Limb (tissue), 2 donors: ENCODE results near the gene BLM.

Experiments
- DNase-seq, 2 donors: peaks; one replicate each; pipeline ENCODE4 v3.0.0-alpha.2; 2016; ENCODE audit errors: extremely low spot score in 2 of 2

Gene BLM

GRCh38 chr15:90691369-90691768 is 25.8 kb upstream of the BLM start:
- no peak for DNase-seq

GRCh38 chr15:90691982-90692773 is 25.0 kb upstream of the BLM start:
- DNase-seq = no peak

- DNase-seq = no peak
Measured at GRCh38 chr15:90694987-90695386, 22.2 kb upstream of the BLM start.

- DNase-seq = no peak
Measured at GRCh38 chr15:90697175-90697574, 20.0 kb upstream of the BLM start.

GRCh38 chr15:90698629-90699028 is 18.5 kb upstream of the BLM start:
- no peak for DNase-seq

GRCh38 chr15:90701048-90701447 is 16.1 kb upstream of the BLM start:
- no peak for DNase-seq

GRCh38 chr15:90701880-90702630 is 15.1 kb upstream of the BLM start:
- no peak for DNase-seq

- DNase-seq = no peak
Measured at GRCh38 chr15:90703455-90703854, 13.7 kb upstream of the BLM start.

GRCh38 chr15:90705212-90705611 is 11.9 kb upstream of the BLM start:
- DNase-seq = no peak

GRCh38 chr15:90706394-90707327 is 10.5 kb upstream of the BLM start:
- DNase-seq = peak in 1 of 2 donors; percentile 45

- DNase-seq = no peak
Measured at GRCh38 chr15:90707489-90707888, 9.7 kb upstream of the BLM start.

- no peak for DNase-seq
Measured at GRCh38 chr15:90708516-90708915, 8.6 kb upstream of the BLM start.

GRCh38 chr15:90709278-90709677 is 7.9 kb upstream of the BLM start:
- no peak for DNase-seq

GRCh38 chr15:90710436-90711027 is 6.6 kb upstream of the BLM start:
- DNase-seq = no peak

- DNase-seq = no peak
Measured at GRCh38 chr15:90711418-90711824, 5.7 kb upstream of the BLM start.

- DNase-seq = no peak
Measured at GRCh38 chr15:90711842-90712241, 5.3 kb upstream of the BLM start.

GRCh38 chr15:90713081-90713480 is 4.1 kb upstream of the BLM start:
- DNase-seq = no peak

GRCh38 chr15:90716317-90716975 is 700 bp upstream of the BLM start:
- DNase-seq = no peak

- no peak for DNase-seq
Measured at GRCh38 chr15:90718232-90718631, 1.1 kb downstream of the BLM start.

- no peak for DNase-seq
Measured at GRCh38 chr15:90720131-90720530, 3.0 kb downstream of the BLM start.

- DNase-seq = no peak
Measured at GRCh38 chr15:90729261-90729660, 12.1 kb downstream of the BLM start.
